Measurements from ENCODE around the gene SWT1.

Gene SWT1

DNA sequence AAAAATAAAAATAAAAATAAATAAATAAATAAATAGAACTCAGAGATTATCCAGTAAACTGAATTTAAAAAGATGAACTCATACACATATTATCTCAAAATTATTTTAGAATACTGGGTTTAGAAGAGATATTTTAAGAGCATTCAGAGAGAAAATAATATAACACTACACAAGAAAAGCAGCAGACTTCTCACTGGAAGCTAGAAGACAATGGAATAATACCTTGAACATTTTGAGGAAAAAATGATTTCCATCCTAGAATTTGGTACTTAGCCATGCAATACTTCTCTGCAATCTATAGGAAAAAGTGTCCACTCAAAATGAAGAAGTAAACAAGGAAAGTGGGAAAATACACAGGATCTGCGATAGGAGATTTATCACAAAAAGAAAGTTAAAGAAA lies 24.4 kb upstream of the SWT1 start:
- TF ChIP-seq ARNTL (CRISPR knock-in tag; IDR thresholded peaks at IDR 0.05; ENCODE audit: borderline replicate concordance, low read depth) (no peak), TSHZ2 (CRISPR knock-in tag; IDR thresholded peaks at IDR 0.05) (no peak), POU6F1 (CRISPR knock-in tag; IDR thresholded peaks at IDR 0.05; ENCODE audit: borderline replicate concordance, low read depth) (no peak), ZNF70 (CRISPR knock-in tag; IDR thresholded peaks at IDR 0.05) (no peak), CSRNP3 (CRISPR knock-in tag; IDR thresholded peaks at IDR 0.05) (no peak), ZFP30 (CRISPR knock-in tag; IDR thresholded peaks at IDR 0.05) (no peak), TCF4 (CRISPR knock-in tag; IDR thresholded peaks at IDR 0.05; ENCODE audit: borderline replicate concordance) (no peak), OSR1 (CRISPR knock-in tag; IDR thresholded peaks at IDR 0.05) (no peak), SNAI2 (CRISPR knock-in tag; IDR thresholded peaks at IDR 0.05) (no peak)
- TF ChIP-seq, protein P1, sequence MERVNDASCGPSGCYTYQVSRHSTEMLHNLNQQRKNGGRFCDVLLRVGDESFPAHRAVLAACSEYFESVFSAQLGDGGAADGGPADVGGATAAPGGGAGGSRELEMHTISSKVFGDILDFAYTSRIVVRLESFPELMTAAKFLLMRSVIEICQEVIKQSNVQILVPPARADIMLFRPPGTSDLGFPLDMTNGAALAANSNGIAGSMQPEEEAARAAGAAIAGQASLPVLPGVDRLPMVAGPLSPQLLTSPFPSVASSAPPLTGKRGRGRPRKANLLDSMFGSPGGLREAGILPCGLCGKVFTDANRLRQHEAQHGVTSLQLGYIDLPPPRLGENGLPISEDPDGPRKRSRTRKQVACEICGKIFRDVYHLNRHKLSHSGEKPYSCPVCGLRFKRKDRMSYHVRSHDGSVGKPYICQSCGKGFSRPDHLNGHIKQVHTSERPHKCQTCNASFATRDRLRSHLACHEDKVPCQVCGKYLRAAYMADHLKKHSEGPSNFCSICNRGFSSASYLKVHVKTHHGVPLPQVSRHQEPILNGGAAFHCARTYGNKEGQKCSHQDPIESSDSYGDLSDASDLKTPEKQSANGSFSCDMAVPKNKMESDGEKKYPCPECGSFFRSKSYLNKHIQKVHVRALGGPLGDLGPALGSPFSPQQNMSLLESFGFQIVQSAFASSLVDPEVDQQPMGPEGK (CRISPR knock-in tag; IDR thresholded peaks at IDR 0.05; ENCODE audit: borderline replicate concordance), result no peak
- ATAC-seq, result no peak

DNA sequence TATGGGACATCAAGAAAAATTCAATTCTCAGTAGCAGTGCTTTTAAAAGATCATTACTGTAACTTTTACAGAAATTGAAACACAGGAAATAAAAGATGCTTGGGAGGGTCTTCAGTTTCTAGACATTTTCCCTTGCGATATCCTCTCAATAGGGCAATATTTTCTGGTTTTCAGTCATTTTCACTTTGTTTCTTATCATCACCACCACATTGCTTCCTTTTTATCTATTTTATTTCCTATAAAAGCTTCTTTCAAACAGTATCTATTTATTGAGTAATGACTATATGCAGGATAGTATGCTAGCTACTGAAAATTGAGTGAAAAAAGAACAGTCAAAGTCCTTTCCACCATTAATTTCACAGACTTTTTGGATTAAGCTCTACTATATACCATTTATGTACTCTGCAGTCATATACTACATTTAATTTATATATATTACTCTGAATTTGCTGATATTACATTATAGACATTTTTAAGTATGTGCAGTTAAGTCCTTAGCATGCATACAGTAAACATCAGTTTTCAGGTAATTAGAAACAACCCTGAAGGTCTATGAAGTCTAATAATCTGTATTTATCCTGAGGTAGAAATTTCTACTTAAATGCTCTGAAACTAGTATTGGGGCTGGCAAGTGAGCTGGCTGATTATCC lies 18.9 kb upstream of the SWT1 start:
- TF ChIP-seq TCF4 (CRISPR knock-in tag; IDR thresholded peaks at IDR 0.05; ENCODE audit: borderline replicate concordance), result no peak
- no peak for TF ChIP-seq ZFP3 (CRISPR knock-in tag; IDR thresholded peaks at IDR 0.05)
- no peak for TF ChIP-seq ZFP30 (CRISPR knock-in tag; IDR thresholded peaks at IDR 0.05)
- no peak for TF ChIP-seq RARB (CRISPR knock-in tag; IDR thresholded peaks at IDR 0.05)
- no peak for TF ChIP-seq PPARA (CRISPR knock-in tag; IDR thresholded peaks at IDR 0.05; ENCODE audit: borderline replicate concordance)
- no peak for TF ChIP-seq ISL1 (CRISPR knock-in tag; IDR thresholded peaks at IDR 0.05)
- no peak for ATAC-seq

GRCh38 chr1:185139246-185139645 lies 17.7 kb upstream of the SWT1 start:
- TF ChIP-seq TSHZ2 (CRISPR knock-in tag; IDR thresholded peaks at IDR 0.05) (no peak), TOX (CRISPR knock-in tag; IDR thresholded peaks at IDR 0.05; ENCODE audit: borderline replicate concordance) (no peak), ZC3H10 (CRISPR knock-in tag; IDR thresholded peaks at IDR 0.05) (no peak), ZFP3 (CRISPR knock-in tag; IDR thresholded peaks at IDR 0.05) (no peak), OSR1 (CRISPR knock-in tag; IDR thresholded peaks at IDR 0.05) (no peak), BACH2 (CRISPR knock-in tag; IDR thresholded peaks at IDR 0.05; ENCODE audit: borderline replicate concordance) (no peak), CSDC2 (CRISPR knock-in tag; IDR thresholded peaks at IDR 0.05) (no peak), SNAI2 (CRISPR knock-in tag; IDR thresholded peaks at IDR 0.05) (no peak), ZNF565 (CRISPR knock-in tag; conservative IDR thresholded peaks at IDR 0.05; ENCODE audit: low read depth) (no peak), ISL1 (CRISPR knock-in tag; IDR thresholded peaks at IDR 0.05) (no peak), CSRNP3 (CRISPR knock-in tag; IDR thresholded peaks at IDR 0.05) (no peak), ZNF70 (CRISPR knock-in tag; IDR thresholded peaks at IDR 0.05) (no peak), RARB (CRISPR knock-in tag; IDR thresholded peaks at IDR 0.05) (no peak), ZNF8 (CRISPR knock-in tag; IDR thresholded peaks at IDR 0.05) (no peak), ARNTL (CRISPR knock-in tag; IDR thresholded peaks at IDR 0.05; ENCODE audit: borderline replicate concordance, low read depth) (no peak)
- TF ChIP-seq, protein P1 (CRISPR knock-in tag; IDR thresholded peaks at IDR 0.05; ENCODE audit: borderline replicate concordance), result no peak
- ATAC-seq, result no peak

All from SK-N-SH treated with all-trans-retinoic acid at 6 μM for 48 hours (cell line).